ENCODE results near the gene CTSD.

The CTSD gene

DNA sequence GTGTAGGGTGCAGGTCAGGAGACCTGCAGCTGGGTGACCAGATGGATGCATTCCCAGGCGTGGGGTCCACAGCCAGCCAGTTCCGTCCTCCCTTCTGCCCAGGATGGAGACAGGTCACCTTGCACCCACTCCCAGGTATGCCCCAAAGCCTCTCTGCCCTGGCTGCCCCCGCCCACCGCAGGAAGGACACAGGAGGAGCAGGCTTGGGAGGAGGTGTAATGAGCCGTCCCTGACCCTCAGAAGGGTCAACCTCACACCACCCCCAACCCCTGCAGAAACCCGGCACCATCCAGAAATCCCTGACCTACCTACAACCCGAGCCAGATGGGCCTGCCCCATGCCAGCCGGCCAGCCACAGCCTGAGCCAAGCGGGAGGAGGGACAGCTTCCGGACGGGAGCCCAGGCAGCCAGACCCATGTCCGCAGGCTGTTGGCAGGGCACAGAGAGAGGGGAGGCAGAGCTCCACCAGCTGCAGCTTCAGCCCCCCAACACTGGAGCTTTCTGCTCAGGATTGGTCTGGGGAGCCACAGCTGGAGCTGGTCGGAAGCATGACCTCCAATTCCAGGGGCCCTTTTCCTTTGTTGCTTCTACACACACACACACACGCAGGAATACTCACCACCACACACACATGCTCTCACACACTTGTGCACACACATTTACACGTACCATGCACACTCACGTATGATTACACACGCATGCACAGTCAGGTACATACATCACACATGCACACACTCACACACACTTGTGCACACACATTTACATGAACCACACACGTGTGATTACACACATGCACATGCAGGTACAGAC is 18.6 kb downstream of the CTSD start:
- TF ChIP-seq GATA1 (IDR thresholded peaks at IDR 0.05; ENCODE audit: low read depth, low read length) (no peak), POLR2A (IDR thresholded peaks at IDR 0.05; ENCODE audit: low read length) (no peak)
- DNase-seq: no peak

DNA sequence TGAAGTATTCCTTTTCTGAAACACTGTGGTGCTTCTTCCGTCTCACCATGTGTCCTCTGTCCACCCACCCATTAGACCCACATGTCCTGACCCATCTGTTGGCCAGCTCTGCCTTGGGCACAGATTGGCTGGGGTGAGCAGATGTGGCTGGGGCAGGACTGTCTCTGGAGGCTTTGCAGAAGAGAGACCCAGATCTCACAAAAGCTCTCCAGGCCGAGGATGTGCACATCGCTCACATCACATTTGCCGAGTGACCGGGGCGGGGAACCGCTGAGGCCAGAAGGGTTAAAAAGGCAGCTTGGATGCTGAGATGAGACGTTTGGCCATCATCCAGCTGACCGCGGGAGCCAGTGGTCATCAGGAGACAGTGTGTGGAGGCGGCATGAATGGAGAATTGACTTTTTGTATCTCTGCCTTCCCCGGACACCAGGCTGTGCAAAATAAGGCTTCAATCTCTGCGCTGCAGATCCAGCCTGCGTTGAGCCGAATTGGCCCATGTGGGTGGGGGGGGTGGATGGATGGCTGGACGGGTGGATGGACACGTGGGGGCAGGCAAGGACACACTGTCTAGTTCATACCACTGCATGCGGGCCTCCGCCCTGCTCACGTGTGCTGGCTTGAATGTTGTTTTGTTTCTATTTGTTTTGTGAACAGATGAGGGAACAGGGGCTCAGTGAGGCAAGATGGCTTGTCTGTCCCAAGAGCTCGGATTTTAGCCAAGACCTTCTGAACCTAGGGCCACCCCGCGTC is 19.4 kb downstream of the CTSD start:
- no peak for TF ChIP-seq GATA1 (IDR thresholded peaks at IDR 0.05; ENCODE audit: low read depth, low read length)
- TF ChIP-seq POLR2A (IDR thresholded peaks at IDR 0.05; ENCODE audit: low read length): no peak
- no peak for DNase-seq

DNA sequence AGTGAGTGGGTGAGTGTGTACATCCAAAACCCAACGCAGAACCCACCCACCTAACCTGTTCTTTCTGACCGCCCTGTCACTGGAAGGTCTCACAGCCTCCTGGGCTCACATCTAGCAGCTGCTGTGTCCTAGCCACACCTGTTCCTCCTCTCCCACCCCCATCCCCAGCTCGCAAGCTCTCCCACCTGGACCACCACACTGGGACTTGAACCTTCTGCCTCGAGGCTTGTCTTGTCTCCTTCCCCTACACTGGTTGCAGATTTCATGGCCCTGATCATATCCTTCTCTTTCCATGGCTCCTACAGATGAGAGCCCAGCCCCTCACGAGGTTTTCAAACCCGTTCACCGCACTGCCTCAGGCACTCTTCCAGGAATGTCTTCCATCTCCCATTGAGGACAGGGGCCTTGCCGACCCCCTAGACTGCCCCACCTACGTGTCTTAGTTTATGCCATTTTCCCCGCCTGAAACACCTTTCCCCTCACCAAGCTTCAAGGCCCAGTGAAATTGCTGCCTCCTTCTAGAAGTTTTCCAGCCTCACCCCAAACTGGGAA is 20.1 kb downstream of the CTSD start:
- no peak for DNase-seq
- TF ChIP-seq POLR2A (IDR thresholded peaks at IDR 0.05; ENCODE audit: low read length) (no peak), GATA1 (IDR thresholded peaks at IDR 0.05; ENCODE audit: low read depth, low read length) (no peak)

DNA sequence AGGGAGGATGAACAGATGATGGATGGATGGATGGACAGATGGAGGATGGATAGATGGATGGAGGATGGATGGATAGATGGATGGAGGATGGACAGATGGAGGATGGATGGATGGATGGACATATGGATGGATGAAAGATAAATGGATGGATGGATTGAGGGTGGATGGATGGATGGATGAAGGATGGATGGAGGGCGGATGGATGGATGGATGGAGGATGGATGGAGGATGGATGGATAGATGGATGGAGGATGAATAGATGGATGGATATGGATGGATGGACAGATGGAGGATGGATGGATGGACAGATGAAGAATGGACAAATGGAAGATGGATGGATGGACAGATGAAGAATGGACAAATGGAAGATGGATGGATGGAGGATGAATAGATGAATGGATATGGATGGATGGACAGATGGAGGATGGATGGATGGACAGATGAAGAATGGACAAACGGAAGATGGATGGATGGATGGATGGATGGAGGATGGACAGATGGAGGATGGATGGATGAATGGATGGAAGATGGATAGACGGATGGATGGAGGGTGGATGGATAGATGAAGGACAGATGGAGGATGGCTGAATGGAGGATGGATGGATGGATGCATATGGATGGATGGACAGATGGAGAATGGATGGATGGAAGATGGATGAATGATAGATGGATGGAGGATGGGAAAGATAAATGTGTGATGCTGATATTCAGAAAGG is 20.7 kb downstream of the CTSD start:
- DNase-seq: no peak
- TF ChIP-seq POLR2A (IDR thresholded peaks at IDR 0.05; ENCODE audit: low read length): no peak
- no peak for TF ChIP-seq GATA1 (IDR thresholded peaks at IDR 0.05; ENCODE audit: low read depth, low read length)

DNA sequence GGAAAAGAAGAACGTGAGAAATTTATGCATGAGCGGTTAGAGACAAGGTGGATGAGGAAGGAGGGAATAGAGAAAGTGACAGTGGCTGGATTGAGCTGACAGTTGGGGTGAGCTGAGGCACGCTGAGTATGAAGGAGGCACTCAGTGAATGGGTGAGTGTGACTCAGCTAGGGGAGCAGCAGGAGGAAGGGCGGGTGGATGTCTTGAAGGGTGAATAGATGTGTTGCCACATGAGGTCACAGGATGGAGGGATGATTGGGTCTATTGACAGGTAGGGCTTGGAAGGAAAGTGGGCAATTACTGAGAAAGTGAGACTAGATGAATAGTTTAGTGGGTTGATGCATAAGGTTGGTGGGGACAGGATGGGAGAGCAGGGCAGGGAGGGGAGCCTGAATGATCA is 21.4 kb downstream of the CTSD start:
- TF ChIP-seq GATA1 (IDR thresholded peaks at IDR 0.05; ENCODE audit: low read depth, low read length) (no peak), POLR2A (IDR thresholded peaks at IDR 0.05; ENCODE audit: low read length) (no peak)
- no peak for DNase-seq

DNA sequence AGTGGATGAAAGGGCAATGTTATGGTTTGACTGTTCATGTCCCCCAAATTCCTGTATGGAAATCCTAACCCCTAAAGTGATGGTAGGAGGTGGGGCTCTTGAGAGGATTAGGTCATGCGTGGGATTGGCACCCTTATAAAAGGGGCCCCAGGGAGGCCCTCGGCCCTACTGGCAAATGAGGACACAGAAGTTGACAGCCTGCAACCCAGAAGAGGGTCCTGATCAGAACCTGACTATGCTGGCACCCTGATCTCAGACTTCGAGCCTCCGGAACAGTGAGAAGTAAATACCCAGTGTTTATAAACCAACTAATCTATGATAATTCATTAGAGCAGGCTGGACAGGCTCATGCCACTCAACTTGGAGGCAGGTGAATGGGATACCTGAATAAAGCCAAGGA is 22.0 kb downstream of the CTSD start:
- no peak for TF ChIP-seq POLR2A (IDR thresholded peaks at IDR 0.05; ENCODE audit: low read length)
- TF ChIP-seq GATA1 (IDR thresholded peaks at IDR 0.05; ENCODE audit: low read depth, low read length): no peak
- DNase-seq: no peak

DNA sequence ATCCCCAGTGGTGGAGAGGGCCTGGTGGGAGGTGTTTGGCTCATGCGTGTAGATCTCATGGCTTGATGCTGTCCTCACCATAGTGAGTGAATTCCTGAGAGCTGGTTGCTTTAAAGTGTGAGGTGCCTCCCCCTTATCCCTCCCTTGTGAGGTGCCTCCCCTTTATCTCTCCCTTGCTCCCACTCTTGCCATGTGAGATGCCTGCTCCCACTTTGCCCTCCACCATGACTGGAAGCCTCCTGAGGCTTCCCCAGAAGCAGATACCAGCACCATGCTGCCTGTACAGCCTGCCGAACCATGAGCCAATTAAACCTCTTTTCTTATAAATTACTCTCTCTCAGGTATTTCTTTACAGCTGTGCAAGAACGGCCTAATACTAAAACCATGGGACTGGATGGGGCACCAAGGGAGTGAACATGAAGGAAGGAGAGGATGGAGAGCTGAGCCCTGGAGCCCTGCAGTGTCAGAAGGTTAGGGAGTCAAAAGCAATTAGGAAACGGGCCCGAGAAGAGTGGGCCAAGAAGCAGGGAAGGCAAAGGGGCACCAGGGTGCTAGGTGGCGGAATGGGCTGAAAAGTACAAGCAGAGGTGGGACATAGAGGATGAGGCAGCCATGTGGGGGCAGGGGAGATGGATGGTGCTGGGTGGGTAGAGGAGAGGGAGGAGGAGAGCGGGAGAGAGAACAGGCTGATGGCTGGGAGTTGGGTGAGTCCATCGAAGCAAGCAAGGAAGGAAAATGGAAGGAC is 22.8 kb downstream of the CTSD start:
- DNase-seq: no peak
- no peak for TF ChIP-seq POLR2A (IDR thresholded peaks at IDR 0.05; ENCODE audit: low read length)
- no peak for TF ChIP-seq GATA1 (IDR thresholded peaks at IDR 0.05; ENCODE audit: low read depth, low read length)

DNA sequence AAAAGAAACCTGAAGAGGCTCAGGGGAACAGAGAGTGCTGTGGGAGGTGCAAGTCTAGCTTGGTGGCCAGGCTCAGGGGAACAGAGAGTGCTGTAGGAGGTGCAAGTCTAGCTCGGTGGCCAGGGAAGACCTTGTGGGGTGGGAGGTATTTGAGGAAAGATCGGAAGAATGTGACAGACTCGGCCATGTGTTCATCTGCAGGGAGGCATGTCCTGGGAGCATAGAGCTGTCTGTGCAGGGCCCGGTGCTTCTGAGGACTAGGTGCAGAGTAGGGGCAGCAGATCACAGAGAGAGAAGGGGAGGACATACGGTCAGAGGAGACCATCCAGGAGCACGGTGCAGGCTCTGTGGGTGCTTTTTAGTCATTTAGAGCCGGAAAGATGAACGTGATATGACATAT is 24.2 kb downstream of the CTSD start:
- no peak for DNase-seq
- TF ChIP-seq GATA1 (IDR thresholded peaks at IDR 0.05; ENCODE audit: low read depth, low read length) (no peak), POLR2A (IDR thresholded peaks at IDR 0.05; ENCODE audit: low read length) (no peak)

DNA sequence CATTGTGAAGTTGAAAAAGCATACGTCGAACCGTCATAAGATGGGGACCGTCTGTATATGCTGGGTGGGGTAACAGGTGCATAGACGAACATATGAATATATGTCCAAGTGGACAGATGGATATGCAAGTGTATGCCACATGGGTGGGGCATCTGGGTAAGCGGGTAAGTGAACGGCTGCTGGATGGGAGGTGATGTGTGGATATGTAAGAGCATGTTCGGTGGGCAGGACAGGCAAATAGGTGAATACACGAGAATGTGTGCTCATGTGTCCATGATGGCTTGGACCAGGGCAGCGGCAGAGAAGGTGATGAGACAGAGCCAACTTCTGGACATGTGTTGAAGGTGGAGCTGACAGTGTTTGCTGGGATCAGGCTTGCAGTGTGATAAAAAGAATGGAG is 25.3 kb downstream of the CTSD start:
- DNase-seq: no peak

DNA sequence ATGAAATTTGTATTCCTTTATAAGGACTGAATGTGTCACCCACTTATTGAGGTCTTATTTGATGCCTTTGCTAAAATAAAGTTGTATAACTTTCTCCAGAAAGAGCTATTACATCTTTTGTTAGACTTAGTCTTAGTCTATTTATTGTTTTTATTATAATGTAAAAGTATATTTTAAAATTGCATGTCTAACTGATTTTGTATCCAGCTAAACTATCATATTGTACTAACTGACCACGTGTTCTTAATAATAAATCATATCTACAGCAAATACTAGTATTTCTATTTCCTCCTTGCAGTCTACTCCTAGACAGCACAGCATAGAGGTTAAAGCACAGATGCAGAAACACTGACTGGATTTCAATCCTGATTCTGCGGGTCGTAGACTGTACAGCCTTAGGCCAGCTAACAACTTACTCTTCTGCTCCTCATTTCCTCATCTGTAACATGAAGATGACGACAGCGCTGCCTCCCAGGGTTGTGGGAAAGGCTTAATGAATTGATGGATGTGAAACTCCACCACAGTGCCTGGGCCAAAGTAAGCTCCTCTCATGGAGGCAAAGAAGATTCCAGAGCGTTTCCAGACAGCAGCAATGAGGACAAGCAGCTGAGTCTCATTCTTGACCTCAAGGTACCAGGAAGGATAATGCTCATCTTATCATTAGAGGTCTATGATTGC is 26.5 kb downstream of the CTSD start:
- no peak for DNase-seq
- no peak for TF ChIP-seq POLR2A (IDR thresholded peaks at IDR 0.05; ENCODE audit: low read length)

More for the DNA sequence above, 25.3 kb downstream of the CTSD start:
- TF ChIP-seq GATA1 (IDR thresholded peaks at IDR 0.05; ENCODE audit: low read depth, low read length) (no peak), POLR2A (IDR thresholded peaks at IDR 0.05; ENCODE audit: low read length) (no peak)

DNA sequence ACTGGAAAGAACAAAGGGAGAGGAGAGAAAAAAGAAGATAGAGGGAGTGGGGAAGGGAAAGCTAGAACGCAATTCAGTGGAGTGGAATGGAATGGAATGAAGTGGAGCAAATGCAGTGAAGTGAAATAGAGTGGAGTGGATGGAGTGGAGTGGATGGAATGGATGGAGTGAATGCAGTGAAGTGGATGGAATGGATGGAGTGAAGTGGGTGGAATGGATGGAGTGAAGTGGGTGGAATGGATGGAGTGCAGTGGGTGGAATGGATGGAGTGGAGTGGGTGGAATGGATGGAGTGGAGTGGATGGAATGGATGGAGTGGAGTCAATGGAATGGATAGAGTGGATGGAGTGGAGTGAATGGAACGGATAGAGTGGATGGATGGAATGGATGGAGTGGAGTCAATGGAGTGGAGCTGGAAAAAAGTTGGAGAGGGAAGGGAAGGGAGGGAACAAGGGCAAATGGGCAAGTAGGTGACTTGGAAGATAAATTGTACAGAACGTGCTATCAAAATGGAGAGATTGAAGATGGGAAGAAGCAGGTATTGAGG is 27.2 kb downstream of the CTSD start:
- TF ChIP-seq POLR2A (IDR thresholded peaks at IDR 0.05; ENCODE audit: low read length): no peak
- TF ChIP-seq GATA1 (IDR thresholded peaks at IDR 0.05; ENCODE audit: low read depth, low read length): no peak
- DNase-seq: no peak

DNA sequence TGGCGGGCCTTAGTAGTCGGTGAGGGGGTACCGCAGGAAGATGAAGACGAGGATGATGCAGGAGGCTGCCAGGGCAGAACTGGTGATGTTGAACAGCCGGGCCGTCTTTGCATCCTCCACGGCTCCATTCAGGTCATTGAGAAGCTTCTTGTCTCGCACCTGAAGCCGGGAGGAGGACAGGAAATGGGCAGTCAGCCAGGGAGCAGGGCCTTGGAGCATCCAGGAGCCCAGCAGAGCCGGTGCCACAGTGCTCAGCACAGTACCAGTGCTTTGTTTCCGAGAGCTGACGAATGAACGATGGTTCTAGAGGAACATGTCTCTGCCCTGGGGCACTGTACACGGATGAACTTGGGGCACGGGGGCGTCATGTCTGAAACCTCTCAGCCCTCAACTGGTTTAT is 28.5 kb downstream of the CTSD start:
- TF ChIP-seq GATA1 (IDR thresholded peaks at IDR 0.05; ENCODE audit: low read depth, low read length): no peak
- TF ChIP-seq POLR2A (IDR thresholded peaks at IDR 0.05; ENCODE audit: low read length): no peak
- DNase-seq: no peak

DNA sequence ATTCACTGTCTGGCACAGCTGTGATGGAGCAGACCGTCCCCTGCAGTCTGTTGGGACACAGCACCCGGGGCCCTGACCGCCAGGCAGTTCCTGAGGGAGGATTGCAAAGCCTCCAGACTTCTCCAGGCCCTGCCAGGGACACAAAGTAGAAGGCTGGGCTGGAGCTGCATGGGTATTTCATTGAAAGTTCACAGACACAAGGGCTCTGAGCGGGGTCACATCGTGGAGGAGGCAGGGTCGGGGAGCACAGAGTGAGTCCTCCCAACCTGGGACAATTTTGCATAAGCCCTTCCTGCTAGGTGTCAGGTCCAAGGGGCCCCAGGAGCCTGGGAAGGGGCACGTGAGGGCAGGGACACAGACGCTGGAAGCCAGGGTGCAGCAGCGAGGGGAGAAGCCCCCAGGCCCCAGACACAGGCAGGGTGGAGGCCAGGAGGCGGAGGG is 29.1 kb downstream of the CTSD start:
- TF ChIP-seq POLR2A (IDR thresholded peaks at IDR 0.05; ENCODE audit: low read length) (no peak), GATA1 (IDR thresholded peaks at IDR 0.05; ENCODE audit: low read depth, low read length) (no peak)
- DNase-seq: no peak
